Thyroid gland (tissue), 4 donors: ENCODE measurements around the gene SHISA2. TPM values are rescaled to one million over a fixed set of nuclear protein-coding genes. Genes with fewer than 3 reads are reported as not detected.

Source experiments
- DNase-seq, 2 donors: peaks; one replicate each; pipeline ENCODE4 v3.0.0-alpha.2; 2019
- H3K27ac ChIP-seq, 3 donors: fragments of 200-600 bp; sonication (generic); 1 replicate in 2 of 3; 2 replicates in 1 of 3; pipeline ENCODE4 v1.5.1; 2016 to 2019; ENCODE audit warnings: mild to moderate bottlenecking in 1 of 3, moderate library complexity in 1 of 3
- H3K27me3 ChIP-seq: fragments of 200-600 bp; sonication (generic); one replicate; pipeline ENCODE4 v1.5.1; 2019
- H3K36me3 ChIP-seq, 2 donors: fragments of 200-600 bp; sonication (generic); one replicate each; pipeline ENCODE4 v1.5.1; 2016 to 2019
- H3K4me1 ChIP-seq, 2 donors: fragments of 200-600 bp; sonication (generic); one replicate each; pipeline ENCODE4 v1.5.1; 2017 to 2019
- H3K4me3 ChIP-seq, 3 donors: fragments of 200-600 bp; sonication (generic); replicated peaks in 1 of 3; 1 replicate in 2 of 3; 2 replicates in 1 of 3; pipeline ENCODE4 v1.5.1; 2016; ENCODE audit warnings: mild to moderate bottlenecking in 1 of 3
- H3K9me3 ChIP-seq: fragments of 200-600 bp; sonication (generic); one replicate; pipeline ENCODE4 v1.5.1; 2017
- CTCF ChIP-seq, 6 experiments: fragments of 200-600 bp in 3 of 6; fragments of 450-650 bp in 3 of 6; sonication (generic) in 3 of 6; IDR thresholded peaks; one replicate each; pipeline ENCODE4 v1.5.1; 2016 to 2019; ENCODE audit warnings: antibody characterized with exemption in 6 of 6, mild to moderate bottlenecking in 2 of 6, inconsistent platforms in 1 of 6, moderate library complexity in 1 of 6
- POLR2A ChIP-seq, 2 donors: fragments of 450-650 bp; IDR thresholded peaks; one replicate each; pipeline ENCODE4 v1.6.1; 2017; ENCODE audit warnings: antibody characterized with exemption in 2 of 2, mild to moderate bottlenecking in 2 of 2, moderate library complexity in 1 of 2
- WGBS, 2 donors: methylation state at CpG; one replicate each; pipeline ENCODE4 v1.1.5; 2017; 5-methylcytosine and 5-hydroxymethylcytosine counted together
- intact Hi-C: fragments of 100-400 bp; cut with DNase I; formaldehyde crosslinking; loops from one replicate; pipeline ENCODE4 v1.15.1; 2023
- total RNA-seq, 4 donors: library from RNA; depleted of rRNA; stranded (reverse); fragments of >200 nt; gene quantifications; one replicate each; pipeline ENCODE4 v1.2.3, GENCODE V29; 2016

Gene SHISA2
- total RNA-seq, 4 donors from 2014 or later = 47.4 to 124 (median 79.8) TPM

- peaks cover 51 to 65% of the 10 kb centered on the region in 2 donors for H3K4me1 ChIP-seq
- H3K4me3 ChIP-seq = no peak overlapping the region
- H3K9me3 ChIP-seq = no peaks in the 10 kb centered on the region
- no peaks in the 10 kb centered on the region for H3K27me3 ChIP-seq
- WGBS, 2 donors = 62 to 76% methylated on average over 11 to 12 of the region's 12 CpGs
- peak overlapping the region; percentile 76 to 89 (median 81) for H3K27ac ChIP-seq
- intact Hi-C loops = no loop called here
- H3K36me3 ChIP-seq = no peaks in the 10 kb centered on the region
- DNase-seq = peak in 1 of 2 donors; percentile 35
- TF ChIP-seq CTCF (IDR thresholded peaks at IDR 0.05) (no peak), POLR2A (IDR thresholded peaks at IDR 0.05) (no peak)
Measured at GRCh38 chr13:26025196-26025595, 26.6 kb downstream of the SHISA2 start.

GRCh38 chr13:26024558-26024957, 27.3 kb downstream of the SHISA2 start:
- peaks cover 58 to 72% of the 10 kb centered on the region in 2 donors for H3K4me1 ChIP-seq
- H3K27me3 ChIP-seq = no peaks in the 10 kb centered on the region
- H3K27ac ChIP-seq = peak overlapping the region; percentile 76 to 89 (median 81)
- WGBS, 2 donors = 19 to 35% methylated on average over 9 of the region's 9 CpGs
- H3K4me3 ChIP-seq = no peak overlapping the region
- intact Hi-C loops = no loop called here
- DNase-seq = peak; percentile 66 to 72
- H3K9me3 ChIP-seq = no peaks in the 10 kb centered on the region
- no peaks in the 10 kb centered on the region for H3K36me3 ChIP-seq
- TF ChIP-seq CTCF (IDR thresholded peaks at IDR 0.05) (no peak), POLR2A (IDR thresholded peaks at IDR 0.05) (peak in 1 of 2 donors; percentile 22)

GRCh38 chr13:26022538-26023292, 29.1 kb downstream of the SHISA2 start:
- no peak overlapping the region for H3K4me3 ChIP-seq
- intact Hi-C loops = no loop called here
- H3K27me3 ChIP-seq = no peaks in the 10 kb centered on the region
- H3K27ac ChIP-seq = peak overlapping the region; percentile 76 to 89 (median 81)
- DNase-seq = peak; percentile 98 to 99
- H3K36me3 ChIP-seq = no peaks in the 10 kb centered on the region
- H3K4me1 ChIP-seq = peaks cover 76 to 90% of the 10 kb centered on the region in 2 donors
- TF ChIP-seq CTCF (IDR thresholded peaks at IDR 0.05) = no peak
- TF ChIP-seq POLR2A (IDR thresholded peaks at IDR 0.05) = peak in 1 of 2 donors; percentile 45
- H3K9me3 ChIP-seq = no peaks in the 10 kb centered on the region
- 37% methylated on average over 11 to 13 of the region's 13 CpGs for WGBS, 2 donors

- Histone ChIP-seq H3K27ac (peak overlapping the region; percentile 65 to 89 (median 76)), H3K4me3 (no peak overlapping the region), H3K9me3 (no peaks in the 10 kb centered on the region), H3K4me1 (peaks cover 82 to 97% of the 10 kb centered on the region in 2 donors), H3K27me3 (no peaks in the 10 kb centered on the region), H3K36me3 (no peaks in the 10 kb centered on the region)
- intact Hi-C loops = no loop called here
- WGBS, 2 donors = 91 to 93% methylated on average over 3 of the region's 3 CpGs
- TF ChIP-seq POLR2A (IDR thresholded peaks at IDR 0.05) = no peak
- TF ChIP-seq CTCF (IDR thresholded peaks at IDR 0.05) = no peak
- DNase-seq = no peak
Measured at GRCh38 chr13:26021956-26022355, 29.9 kb downstream of the SHISA2 start.

- WGBS, 2 donors = 38 to 50% methylated on average over 2 of the region's 2 CpGs
- no peak for TF ChIP-seq CTCF (IDR thresholded peaks at IDR 0.05)
- TF ChIP-seq POLR2A (IDR thresholded peaks at IDR 0.05) = no peak
- H3K36me3 ChIP-seq = no peaks in the 10 kb centered on the region
- no peaks in the 10 kb centered on the region for H3K9me3 ChIP-seq
- peaks cover 84 to 97% of the 10 kb centered on the region in 2 donors for H3K4me1 ChIP-seq
- intact Hi-C loops = no loop called here
- DNase-seq = no peak
- no peaks in the 10 kb centered on the region for H3K27me3 ChIP-seq
- H3K27ac ChIP-seq = peak overlapping the region; percentile 65 to 89 (median 76)
- no peak overlapping the region for H3K4me3 ChIP-seq
Measured at GRCh38 chr13:26021516-26021915, 30.3 kb downstream of the SHISA2 start.
